ENCODE measurements around the gene PPIL6.

Gene PPIL6

GRCh38 chr6:109440331-109441068, at the start of gene PPIL6, which contains the start of gene SMPD2:
PPIL6 (minus strand) TSS chr6:109440628; CDS start chr6:109440590, 38 bp downstream.
SMPD2 (plus strand) TSS chr6:109440724; CDS start chr6:109441122, 398 bp downstream.
- DNase-seq = peak; percentile 77

DNA sequence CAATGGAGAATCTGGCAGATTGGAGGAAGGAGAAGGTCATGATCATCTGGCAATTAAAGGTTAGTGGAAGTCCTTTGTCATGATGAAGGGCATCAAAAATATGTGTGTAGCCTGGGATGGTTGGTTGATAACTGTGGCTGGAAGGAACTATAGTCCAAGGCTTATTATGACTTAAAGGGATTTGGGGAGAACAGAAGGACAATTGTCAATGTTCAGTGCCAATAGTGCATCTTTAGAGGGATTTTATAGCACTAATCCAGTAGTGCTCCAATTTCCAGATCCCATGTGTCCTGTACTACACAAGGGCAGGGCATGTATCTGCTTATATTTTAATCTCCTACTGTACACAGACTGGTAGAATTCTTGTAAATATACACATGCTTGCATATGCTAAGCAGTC, 47.6 kb upstream of the PPIL6 start:
- DNase-seq = no peak

- no peak for DNase-seq
Observed at GRCh38 chr6:109486068-109486467, 45.6 kb upstream of the PPIL6 start.

DNA sequence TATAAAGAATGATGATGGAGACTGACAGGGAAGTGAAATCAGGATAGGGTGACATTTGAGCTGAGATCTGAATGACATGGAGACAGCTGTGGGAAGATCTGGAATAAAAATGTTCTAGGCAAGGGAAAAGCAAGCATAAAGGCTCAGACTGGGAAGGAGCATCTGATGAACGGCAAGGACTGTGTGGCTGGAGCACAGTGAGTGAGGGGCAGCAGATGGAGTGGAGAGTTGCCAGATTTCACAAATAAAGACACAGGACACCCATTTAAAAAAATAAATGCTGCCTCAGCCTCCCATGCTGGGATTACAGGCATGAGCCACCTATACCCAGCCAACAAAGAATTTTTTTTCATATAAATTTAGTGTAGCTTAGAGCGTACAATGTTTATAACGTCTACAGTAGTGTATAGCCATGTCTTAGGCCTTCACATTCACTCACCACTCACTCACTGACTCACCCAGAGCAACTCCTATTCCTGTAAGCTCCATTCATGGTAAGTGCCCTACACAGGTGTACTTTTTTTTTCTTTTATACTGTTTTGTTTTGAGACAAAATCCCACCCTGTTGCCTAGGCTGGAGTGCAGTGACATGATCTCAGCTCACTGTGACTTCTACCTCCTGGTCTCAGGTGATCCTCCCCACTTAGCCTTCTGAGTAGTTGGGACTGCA, 45.0 kb upstream of the PPIL6 start:
- no peak for DNase-seq

DNA sequence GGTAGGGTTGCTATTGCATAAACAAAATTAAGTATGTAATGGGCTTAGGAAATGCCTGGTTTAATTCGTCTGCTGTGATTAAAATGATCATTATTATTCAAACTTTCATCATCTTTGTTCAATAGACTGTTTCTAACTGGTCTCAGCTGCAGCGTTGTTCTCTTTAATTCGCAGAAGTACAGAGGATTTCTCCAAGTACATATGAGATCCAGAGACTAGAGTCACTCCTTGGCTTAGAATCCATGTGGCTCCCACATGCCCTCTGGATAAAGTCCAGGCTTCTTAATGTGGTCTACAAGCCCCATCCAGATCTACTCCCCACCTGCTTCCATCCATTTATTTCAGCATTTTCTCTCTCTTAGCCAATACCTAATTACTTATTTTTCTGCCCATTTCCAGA, 43.7 kb upstream of the PPIL6 start:
- DNase-seq = no peak

DNA sequence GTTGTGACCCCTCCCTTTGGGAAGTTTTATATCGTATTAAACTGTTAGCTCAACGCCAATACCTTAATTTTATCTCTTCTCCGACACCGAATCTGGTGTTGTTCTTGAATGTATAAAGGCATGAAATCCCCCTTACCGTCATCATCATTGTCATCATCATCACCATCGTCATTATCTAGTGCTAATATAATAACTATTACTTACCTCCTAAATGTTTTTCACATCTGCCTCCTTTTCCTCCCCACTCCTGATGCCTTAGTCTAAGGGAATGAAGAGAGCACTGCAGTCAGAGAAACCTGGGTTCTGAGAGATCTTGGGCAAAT, 43.3 kb upstream of the PPIL6 start:
- no peak for DNase-seq

GRCh38 chr6:109482905-109483734, 42.7 kb upstream of the PPIL6 start, which contains the start of gene ZBTB24:
ZBTB24 (minus strand) TSS chr6:109483219; CDS start chr6:109482026, 1,193 bp downstream.
- DNase-seq = peak; percentile 81

DNA sequence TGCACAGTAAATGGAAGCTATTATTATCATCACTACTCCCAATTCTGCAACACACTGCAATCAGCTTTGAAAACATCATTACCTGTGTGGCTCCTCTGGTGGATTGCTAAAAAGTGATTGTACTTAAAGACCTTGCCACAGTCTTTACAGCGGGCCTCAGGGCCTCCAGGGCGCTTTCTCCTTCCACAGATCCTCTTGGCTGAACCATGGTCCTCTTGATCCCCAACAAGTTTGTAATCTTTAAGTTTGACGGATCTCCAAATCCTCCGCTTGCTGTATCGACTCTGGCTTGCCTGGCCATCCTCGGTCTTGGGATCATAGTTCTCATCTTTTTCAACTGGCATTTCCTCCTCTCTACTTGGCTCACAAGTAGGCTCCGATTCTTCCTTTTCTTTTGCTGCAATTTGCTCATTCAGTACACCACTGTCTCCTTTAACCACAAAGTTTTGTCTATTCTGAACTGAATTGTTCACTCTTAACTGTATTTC, 40.6 kb upstream of the PPIL6 start:
- no peak for DNase-seq

DNA sequence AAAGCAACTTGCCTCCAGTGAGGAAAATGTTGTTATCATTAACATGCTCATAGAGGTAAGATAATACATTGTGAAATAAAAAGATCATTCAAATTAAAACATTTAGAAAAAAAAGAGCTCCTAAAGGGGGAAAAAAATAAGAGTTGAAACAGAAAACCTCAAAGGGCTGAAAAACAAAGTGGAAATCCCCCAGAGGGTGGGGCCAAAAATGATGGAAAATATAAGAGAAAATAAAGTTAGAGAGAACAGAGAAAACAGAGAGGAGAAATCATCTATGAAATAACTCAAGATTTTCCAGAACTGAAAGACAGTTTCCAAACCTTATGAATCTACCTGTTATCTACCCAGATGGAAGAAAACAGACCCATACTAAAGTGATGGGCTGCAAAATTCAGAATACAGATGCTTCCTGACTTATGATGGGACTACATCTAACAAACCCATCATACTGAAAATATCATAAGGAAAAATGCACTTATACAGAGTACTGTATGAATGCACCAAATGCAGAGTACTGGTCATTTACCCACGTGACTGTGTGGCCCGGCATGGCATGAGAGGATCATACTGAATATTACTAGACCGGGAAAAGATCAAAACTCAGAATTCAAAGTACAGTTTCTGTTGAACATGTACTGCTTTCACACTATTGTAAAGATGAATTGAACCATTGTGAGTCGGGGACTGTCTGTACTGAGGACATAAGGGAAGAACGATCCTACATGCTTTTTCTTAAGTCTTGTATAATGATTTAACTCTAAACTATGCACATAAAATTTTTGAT, 38.6 kb upstream of the PPIL6 start:
- DNase-seq = no peak

- no peak for DNase-seq
Observed at GRCh38 chr6:109478222-109478805, 37.9 kb upstream of the PPIL6 start.

- DNase-seq = no peak
Observed at GRCh38 chr6:109477725-109478124, 37.3 kb upstream of the PPIL6 start.

DNA sequence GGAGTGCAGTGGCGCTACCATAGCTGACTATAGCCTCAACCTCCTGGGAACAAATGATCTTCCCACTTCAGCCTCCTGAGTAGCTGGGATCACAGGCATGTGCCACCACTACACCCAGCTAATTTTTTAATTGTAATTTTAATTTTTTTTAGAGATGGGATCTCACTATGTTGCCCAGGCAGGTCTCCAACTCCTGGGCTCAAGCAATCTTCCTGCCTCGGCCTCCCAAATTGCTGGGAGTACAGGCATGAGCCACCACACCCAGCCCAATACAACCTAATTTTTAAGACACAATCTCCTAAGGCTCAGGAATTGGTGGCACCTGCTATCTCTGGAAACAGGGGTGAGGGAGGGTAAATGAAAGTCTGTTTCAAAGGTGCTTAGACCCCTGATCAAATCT, 36.8 kb upstream of the PPIL6 start:
- DNase-seq = no peak

DNA sequence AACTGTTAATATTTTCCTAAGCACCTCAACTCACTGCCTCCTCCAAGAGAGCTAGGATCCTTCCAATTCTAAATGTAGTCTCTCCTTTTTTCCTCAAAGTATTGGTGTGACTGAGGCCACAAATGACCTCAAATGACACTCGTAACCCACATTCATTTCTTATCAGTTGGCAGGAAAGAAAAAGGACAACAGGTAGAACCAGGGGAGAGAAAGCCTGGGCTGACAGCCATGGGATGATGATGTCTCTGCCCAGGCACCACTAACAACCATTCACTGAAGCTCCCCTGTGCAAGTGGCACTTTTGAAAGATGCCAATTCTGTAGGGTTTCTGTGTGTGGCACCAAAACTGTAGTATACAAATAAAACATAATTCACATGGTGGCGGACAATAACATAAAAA, 35.2 kb upstream of the PPIL6 start:
- DNase-seq = no peak

- no peak for DNase-seq
Observed at GRCh38 chr6:109474995-109475394, 34.6 kb upstream of the PPIL6 start.

DNA sequence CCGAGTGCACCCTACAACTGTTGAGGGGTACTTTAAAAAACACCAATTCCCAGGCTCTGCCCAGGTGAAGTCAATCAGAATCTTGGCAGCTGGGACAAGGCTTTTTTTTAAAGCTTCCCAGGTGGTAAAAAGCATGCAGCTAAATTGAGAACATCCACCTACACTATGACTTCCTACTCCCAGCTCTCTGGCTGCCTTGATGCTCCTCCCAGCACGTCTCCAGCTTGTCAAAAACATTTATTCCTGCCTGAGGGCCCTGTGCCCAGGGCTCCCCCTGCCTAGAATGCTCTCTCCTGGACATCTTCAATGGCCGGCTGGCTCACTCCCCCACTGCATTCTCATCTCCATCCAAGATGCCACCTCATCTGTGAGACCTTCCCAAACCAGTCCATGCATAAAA, 32.7 kb upstream of the PPIL6 start:
- DNase-seq = no peak

DNA sequence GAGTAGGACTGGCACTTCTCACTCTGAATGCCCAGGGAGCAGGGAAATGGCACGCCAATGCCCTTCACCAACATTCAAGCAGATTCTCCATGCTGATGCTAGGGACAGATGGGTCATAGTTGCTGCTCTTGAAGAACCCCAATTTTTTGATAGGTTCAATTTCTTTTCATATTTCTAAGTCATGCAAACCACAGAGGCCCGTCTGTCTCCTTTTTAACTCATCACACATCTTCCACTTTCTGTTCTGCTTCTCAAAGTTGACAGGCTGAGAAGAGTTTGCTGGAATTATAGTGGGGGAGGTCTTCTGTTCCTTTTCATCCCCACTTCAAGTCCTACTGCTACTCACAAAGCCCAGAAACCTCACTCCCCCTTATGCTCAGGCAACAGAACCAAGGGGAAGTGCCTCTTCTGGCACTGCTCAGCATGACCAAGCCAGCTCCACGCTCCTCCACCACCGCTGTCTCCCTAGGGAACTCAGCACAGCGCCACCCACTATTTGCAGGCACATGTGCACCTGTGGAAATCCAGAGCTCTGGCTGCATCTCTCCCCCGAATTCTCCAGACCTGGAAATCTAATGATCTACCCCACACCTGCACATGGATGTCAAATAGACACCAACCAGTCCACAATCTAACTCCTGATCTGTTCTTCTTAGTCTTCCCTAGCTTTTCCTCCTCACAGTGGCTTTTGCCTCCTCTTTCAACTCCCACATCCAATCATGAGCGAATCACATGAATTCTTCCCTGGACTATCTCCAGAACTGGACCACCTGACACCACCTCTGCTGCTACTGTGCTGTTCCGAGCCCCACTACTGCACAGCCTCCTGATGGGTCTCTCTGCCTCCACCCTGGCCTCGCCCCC, 31.9 kb upstream of the PPIL6 start:
- no peak for DNase-seq

DNA sequence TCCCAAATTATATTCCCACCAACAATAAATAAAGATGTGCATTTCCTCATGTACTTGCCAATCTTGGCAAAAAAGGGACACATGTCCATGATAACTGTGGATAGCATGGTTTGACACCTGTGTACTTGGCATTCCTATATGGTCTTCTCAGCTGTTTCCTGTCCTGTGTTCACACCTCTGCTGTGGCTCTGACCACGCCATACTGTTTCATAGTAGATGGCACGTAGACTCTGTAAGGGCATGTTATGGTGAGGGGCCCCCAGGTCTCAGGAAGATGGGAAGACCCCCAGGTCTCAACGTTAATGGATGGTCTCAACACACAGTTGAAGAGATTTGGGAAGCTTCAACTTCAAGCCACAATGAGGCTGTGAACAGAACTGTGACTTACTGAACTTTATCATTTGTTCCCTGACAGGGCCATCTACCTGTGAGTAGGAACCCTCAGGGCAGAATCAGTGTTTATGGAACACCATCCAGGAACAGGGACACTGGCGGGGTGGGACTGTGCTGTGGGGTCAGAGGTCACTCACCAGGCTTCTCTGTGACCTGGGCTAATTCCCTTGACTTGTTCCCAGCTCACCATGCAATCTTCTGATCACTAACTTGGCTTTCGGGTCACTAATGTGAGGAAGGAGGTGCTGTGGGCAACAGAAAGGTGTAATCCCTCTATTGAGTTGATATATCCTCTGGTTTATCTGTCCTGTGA, 30.8 kb upstream of the PPIL6 start:
- no peak for DNase-seq

DNA sequence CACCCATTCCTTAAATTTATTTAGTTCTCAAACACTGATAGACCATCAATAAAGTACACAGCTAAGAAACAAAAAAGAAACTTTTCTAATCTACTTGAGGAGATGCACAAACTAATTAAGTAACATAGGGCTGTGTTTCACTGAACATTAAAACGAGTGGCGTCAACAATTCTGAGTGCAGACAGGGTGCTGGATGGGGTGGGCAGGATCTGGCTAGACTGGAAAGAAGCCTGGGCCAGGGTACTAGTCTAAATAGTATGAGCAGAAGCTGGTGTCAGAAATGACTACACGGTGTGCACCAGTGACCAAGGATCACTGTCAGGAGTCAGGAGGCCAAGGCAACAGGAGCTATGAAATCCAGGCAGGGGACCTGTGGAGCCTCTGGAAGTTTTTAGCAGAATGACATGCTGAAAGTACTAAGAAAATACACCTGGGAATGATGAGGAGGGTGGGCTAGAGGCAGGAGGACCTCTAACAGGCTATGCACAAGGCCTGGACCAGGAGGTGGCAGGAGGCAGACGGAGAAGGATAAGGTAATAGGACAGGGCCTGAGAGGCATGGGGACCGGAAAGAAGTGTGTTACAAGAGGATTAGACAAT, 29.3 kb upstream of the PPIL6 start:
- DNase-seq = no peak

GRCh38 chr6:109467696-109468095, 27.3 kb upstream of the PPIL6 start:
- no peak for DNase-seq
